ENCODE results near the gene ADCY3. TPM values are rescaled to one million over a fixed set of nuclear protein-coding genes. Genes with fewer than 3 reads are reported as not detected.

Gene ADCY3
- polyA plus RNA-seq, 1 of the 3 experiments (the other 2 are of a cell fraction) = 53.9 TPM

DNA sequence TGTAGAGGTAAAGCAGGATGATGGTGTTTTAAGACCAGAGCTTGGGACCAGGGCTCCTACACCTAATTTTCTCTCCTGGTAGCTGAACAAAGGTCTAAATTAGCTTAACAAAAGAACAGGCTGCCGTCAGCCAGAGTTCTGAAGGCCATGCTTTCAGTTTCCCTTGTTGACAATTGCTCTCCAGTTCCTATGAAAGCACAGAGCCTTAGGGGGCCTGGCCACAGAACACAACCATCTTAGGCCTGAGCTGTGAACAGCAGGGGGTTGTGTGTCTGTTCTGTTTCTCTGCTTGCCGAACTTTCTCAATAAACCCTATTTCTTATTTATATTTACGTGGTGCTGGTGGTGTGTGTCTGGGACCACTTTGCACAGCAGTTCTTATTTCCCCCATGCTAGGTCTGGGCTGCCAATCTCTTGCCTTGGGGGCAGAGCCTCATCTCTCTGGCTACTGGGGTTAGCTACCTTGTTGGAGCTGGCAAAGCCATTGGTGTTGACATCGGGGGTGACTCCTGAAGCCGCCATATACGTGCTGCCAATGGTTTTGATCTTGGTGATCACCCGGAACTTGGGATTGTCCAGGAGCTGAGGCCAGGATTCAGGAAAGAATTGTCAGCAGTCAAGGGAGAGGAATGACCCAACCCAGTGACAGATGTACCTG, 97.9 kb downstream of the ADCY3 start:
- H3K9me3 ChIP-seq = no peaks in the 10 kb centered on the region
- H3K27ac ChIP-seq (ENCODE audit: low read depth in 2 of 2, low read length in 1 of 2) = no peak overlapping the region
- TF ChIP-seq FOSL2 (IDR thresholded peaks at IDR 0.05; ENCODE audit: borderline replicate concordance, low read depth) (no peak), ELF1 (IDR thresholded peaks at IDR 0.05) (no peak), POLR2AphosphoS5 (IDR thresholded peaks at IDR 0.05; ENCODE audit: low read depth, low read length) (no peak), RCOR1 (IDR thresholded peaks at IDR 0.05; ENCODE audit: low read length) (no peak), YY1 (IDR thresholded peaks at IDR 0.05; ENCODE audit: low read depth) (no peak), GABPA (IDR thresholded peaks at IDR 0.05; ENCODE audit: low read depth) (no peak), GATA2 (CRISPR knock-in tag; IDR thresholded peaks at IDR 0.05) (no peak), CHD2 (IDR thresholded peaks at IDR 0.05; ENCODE audit: low read length, partially characterized antibody) (no peak), FOXM1 (IDR thresholded peaks at IDR 0.05; ENCODE audit: low read depth) (no peak), MXI1 (IDR thresholded peaks at IDR 0.05; ENCODE audit: low read depth, low read length) (no peak), SMC3 (IDR thresholded peaks at IDR 0.05; ENCODE audit: low read depth, low read length) (no peak), SIN3A (IDR thresholded peaks at IDR 0.05; ENCODE audit: borderline replicate concordance, low read depth, low read length) (no peak), NRF1 (IDR thresholded peaks at IDR 0.05; ENCODE audit: low read depth, low read length) (no peak), JUND (IDR thresholded peaks at IDR 0.05) (no peak)
- TF ChIP-seq, protein P1, sequence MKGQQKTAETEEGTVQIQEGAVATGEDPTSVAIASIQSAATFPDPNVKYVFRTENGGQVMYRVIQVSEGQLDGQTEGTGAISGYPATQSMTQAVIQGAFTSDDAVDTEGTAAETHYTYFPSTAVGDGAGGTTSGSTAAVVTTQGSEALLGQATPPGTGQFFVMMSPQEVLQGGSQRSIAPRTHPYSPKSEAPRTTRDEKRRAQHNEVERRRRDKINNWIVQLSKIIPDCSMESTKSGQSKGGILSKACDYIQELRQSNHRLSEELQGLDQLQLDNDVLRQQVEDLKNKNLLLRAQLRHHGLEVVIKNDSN (IDR thresholded peaks at IDR 0.05; ENCODE audit: borderline replicate concordance, low read depth) = no peak
- TF ChIP-seq, protein P2, sequence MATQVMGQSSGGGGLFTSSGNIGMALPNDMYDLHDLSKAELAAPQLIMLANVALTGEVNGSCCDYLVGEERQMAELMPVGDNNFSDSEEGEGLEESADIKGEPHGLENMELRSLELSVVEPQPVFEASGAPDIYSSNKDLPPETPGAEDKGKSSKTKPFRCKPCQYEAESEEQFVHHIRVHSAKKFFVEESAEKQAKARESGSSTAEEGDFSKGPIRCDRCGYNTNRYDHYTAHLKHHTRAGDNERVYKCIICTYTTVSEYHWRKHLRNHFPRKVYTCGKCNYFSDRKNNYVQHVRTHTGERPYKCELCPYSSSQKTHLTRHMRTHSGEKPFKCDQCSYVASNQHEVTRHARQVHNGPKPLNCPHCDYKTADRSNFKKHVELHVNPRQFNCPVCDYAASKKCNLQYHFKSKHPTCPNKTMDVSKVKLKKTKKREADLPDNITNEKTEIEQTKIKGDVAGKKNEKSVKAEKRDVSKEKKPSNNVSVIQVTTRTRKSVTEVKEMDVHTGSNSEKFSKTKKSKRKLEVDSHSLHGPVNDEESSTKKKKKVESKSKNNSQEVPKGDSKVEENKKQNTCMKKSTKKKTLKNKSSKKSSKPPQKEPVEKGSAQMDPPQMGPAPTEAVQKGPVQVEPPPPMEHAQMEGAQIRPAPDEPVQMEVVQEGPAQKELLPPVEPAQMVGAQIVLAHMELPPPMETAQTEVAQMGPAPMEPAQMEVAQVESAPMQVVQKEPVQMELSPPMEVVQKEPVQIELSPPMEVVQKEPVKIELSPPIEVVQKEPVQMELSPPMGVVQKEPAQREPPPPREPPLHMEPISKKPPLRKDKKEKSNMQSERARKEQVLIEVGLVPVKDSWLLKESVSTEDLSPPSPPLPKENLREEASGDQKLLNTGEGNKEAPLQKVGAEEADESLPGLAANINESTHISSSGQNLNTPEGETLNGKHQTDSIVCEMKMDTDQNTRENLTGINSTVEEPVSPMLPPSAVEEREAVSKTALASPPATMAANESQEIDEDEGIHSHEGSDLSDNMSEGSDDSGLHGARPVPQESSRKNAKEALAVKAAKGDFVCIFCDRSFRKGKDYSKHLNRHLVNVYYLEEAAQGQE (IDR thresholded peaks at IDR 0.05; ENCODE audit: low read depth, low read length) = no peak
- TF ChIP-seq, protein P3, sequence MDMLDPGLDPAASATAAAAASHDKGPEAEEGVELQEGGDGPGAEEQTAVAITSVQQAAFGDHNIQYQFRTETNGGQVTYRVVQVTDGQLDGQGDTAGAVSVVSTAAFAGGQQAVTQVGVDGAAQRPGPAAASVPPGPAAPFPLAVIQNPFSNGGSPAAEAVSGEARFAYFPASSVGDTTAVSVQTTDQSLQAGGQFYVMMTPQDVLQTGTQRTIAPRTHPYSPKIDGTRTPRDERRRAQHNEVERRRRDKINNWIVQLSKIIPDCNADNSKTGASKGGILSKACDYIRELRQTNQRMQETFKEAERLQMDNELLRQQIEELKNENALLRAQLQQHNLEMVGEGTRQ (IDR thresholded peaks at IDR 0.05; ENCODE audit: borderline replicate concordance, low read depth, low read length) = no peak
- TF ChIP-seq, protein P4, sequence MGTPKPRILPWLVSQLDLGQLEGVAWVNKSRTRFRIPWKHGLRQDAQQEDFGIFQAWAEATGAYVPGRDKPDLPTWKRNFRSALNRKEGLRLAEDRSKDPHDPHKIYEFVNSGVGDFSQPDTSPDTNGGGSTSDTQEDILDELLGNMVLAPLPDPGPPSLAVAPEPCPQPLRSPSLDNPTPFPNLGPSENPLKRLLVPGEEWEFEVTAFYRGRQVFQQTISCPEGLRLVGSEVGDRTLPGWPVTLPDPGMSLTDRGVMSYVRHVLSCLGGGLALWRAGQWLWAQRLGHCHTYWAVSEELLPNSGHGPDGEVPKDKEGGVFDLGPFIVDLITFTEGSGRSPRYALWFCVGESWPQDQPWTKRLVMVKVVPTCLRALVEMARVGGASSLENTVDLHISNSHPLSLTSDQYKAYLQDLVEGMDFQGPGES (IDR thresholded peaks at IDR 0.05; ENCODE audit: low read depth, low read length) = no peak
- TF ChIP-seq, protein P5, sequence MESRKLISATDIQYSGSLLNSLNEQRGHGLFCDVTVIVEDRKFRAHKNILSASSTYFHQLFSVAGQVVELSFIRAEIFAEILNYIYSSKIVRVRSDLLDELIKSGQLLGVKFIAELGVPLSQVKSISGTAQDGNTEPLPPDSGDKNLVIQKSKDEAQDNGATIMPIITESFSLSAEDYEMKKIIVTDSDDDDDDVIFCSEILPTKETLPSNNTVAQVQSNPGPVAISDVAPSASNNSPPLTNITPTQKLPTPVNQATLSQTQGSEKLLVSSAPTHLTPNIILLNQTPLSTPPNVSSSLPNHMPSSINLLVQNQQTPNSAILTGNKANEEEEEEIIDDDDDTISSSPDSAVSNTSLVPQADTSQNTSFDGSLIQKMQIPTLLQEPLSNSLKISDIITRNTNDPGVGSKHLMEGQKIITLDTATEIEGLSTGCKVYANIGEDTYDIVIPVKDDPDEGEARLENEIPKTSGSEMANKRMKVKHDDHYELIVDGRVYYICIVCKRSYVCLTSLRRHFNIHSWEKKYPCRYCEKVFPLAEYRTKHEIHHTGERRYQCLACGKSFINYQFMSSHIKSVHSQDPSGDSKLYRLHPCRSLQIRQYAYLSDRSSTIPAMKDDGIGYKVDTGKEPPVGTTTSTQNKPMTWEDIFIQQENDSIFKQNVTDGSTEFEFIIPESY (IDR thresholded peaks at IDR 0.05; ENCODE audit: borderline replicate concordance, low read depth) = no peak
- no peaks in the 10 kb centered on the region for H3K27me3 ChIP-seq (ENCODE audit: insufficient read depth)
- ChIA-PET CTCF (interaction anchor here (1.2 to 16.7 kb wide), 3 partner anchors 33 to 413 kb away, joined by 4 to 269 read pairs (median 4); no protein-coding TSS in a partner anchor), POLR2A (interaction anchor here (1.3 kb wide), 1 partner anchor 387 kb away, joined by 3 read pairs; no protein-coding TSS in a partner anchor)
- peaks cover 35 to 55% of the 10 kb centered on the region in 2 experiments for H3K36me3 ChIP-seq (replicated peaks in 1 of 2; ENCODE audit: control insufficient read depth in 1 of 2, insufficient read depth in 2 of 2, low read length in 1 of 2)
- DNase-seq = no peak
- no peaks in the 10 kb centered on the region for H3K9me2 ChIP-seq
- H4K20me1 ChIP-seq (ENCODE audit: insufficient read depth) = no peaks in the 10 kb centered on the region
- no peak overlapping the region for H2AFZ ChIP-seq (ENCODE audit: low read depth)
- peaks cover 9% of the 10 kb centered on the region for H3F3A ChIP-seq (replicated peaks; ENCODE audit: insufficient read depth)
- H3K4me2 ChIP-seq = no peak overlapping the region
- H3K9ac ChIP-seq = no peak overlapping the region
- H3K4me3 ChIP-seq (ENCODE audit: low read depth in 2 of 2, low read length in 1 of 2) = no peak overlapping the region
- 88% methylated on average over 7 of the region's 7 CpGs for WGBS (ENCODE audit: low lambda C conversion rate)
- no peaks in the 10 kb centered on the region for H3K79me2 ChIP-seq (ENCODE audit: insufficient read depth)
- H3K4me1 ChIP-seq (ENCODE audit: control insufficient read depth in 1 of 2, insufficient read depth in 2 of 2, low read depth in 1 of 2, low read length in 1 of 2) = peaks cover 7 to 15% of the 10 kb centered on the region in 2 experiments; a peak in 2 of 4 replicates
